Mammary epithelial cell (primary cell): ENCODE data around the gene RSRC1.

Experiments
- EZH2 ChIP-seq: IDR thresholded peaks from 2 replicates; pipeline ENCODE4 v1.6.1; 2012; ENCODE audit warnings: low read length, inconsistent platforms, borderline replicate concordance
- TF ChIP-seq, protein P1 (sequence below), 2 donors: IDR thresholded peaks in 1 of 2; conservative IDR thresholded peaks in 1 of 2; 2 replicates each; pipeline ENCODE4 v1.5.1; 2011 to 2012; ENCODE audit warnings: inconsistent platforms in 2 of 2, low read length in 2 of 2, mild to moderate bottlenecking in 2 of 2, control low read depth in 1 of 2, low read depth in 1 of 2; ENCODE audit not compliant: insufficient read depth in 1 of 2; ENCODE audit errors: extremely low read depth in 1 of 2

DNA sequence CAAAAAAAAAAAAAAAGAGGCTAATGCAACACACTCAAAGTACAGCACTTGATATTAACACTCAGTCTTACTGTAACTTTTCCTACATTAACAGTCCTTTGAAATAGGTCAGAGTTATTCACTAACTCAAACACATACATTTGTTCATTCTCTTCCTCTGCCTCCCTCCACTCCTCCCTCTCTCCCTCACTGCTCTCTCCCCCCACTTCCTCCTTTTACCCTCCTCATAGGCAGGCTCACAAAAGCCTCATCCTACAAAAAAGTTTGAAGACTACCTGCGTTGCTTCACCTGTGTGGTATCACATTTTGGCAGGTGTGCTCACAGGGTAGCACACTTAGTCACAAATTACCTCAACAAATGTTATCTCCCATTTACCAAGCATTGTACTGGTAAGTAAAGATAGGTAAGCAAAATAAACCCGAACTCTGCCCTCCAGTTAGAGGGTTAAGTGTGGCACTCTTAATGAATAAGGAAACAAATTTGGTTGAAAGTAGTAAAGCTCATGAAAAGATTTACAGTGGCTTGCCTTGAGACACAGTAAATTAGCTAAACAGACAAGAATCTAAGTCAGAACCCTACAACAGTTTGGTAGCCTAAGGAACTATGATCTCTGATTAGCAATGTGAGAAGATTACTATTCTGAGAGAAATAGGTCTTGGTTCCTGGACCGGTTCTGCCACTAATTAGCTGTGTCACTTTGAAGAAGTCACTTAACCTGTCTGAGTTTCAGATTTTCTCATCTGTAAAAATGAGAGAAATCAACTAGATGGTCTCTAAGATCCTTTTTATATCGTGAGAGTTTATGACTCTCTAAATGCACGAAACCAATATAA lies 310.1 kb downstream of the RSRC1 start:
- TF ChIP-seq, protein P1, sequence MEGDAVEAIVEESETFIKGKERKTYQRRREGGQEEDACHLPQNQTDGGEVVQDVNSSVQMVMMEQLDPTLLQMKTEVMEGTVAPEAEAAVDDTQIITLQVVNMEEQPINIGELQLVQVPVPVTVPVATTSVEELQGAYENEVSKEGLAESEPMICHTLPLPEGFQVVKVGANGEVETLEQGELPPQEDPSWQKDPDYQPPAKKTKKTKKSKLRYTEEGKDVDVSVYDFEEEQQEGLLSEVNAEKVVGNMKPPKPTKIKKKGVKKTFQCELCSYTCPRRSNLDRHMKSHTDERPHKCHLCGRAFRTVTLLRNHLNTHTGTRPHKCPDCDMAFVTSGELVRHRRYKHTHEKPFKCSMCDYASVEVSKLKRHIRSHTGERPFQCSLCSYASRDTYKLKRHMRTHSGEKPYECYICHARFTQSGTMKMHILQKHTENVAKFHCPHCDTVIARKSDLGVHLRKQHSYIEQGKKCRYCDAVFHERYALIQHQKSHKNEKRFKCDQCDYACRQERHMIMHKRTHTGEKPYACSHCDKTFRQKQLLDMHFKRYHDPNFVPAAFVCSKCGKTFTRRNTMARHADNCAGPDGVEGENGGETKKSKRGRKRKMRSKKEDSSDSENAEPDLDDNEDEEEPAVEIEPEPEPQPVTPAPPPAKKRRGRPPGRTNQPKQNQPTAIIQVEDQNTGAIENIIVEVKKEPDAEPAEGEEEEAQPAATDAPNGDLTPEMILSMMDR (conservative IDR thresholded peaks at IDR 0.05 in 1 of 2, IDR thresholded peaks at IDR 0.05 in 1 of 2; ENCODE audit: extremely low read depth in 1 of 2, insufficient read depth in 1 of 2, low read depth in 1 of 2, low read length in 2 of 2) = no peak
- TF ChIP-seq EZH2 = no peak
